ENCODE measurements around the gene TCF4. TPM values are rescaled to one million over a fixed set of nuclear protein-coding genes. Genes with fewer than 3 reads are reported as not detected.

Gene TCF4
- polyA plus RNA-seq, 1 donor (not counting 4 experiments of a cell fraction or from before 2014, with no cell fraction given), result 9.7 TPM

- no peak for DNase-seq (ENCODE audit: low read depth, low spot score)
- H3K4me2 ChIP-seq (ENCODE audit: control insufficient read depth, extremely low read depth, insufficient read depth, low read depth, low read length), result no peak overlapping the region
- FAIRE-seq, result no peak
- peaks cover 16% of the 10 kb centered on the region for H3K4me1 ChIP-seq (ENCODE audit: control insufficient read depth, extremely low read depth, insufficient read depth, low read length)
- H3K9ac ChIP-seq (ENCODE audit: control insufficient read depth, extremely low read depth, insufficient read depth, low read length), result no peak overlapping the region
- H3K36me3 ChIP-seq (ENCODE audit: control insufficient read depth in 2 of 2, extremely low read depth in 1 of 2, insufficient read depth in 2 of 2, low read length in 2 of 2), result no peaks in the 10 kb centered on the region
- H3K4me3 ChIP-seq (ENCODE audit: control insufficient read depth in 2 of 3, extremely low read depth in 1 of 3, insufficient read depth in 2 of 3, low read depth in 1 of 3, low read length in 3 of 3), result no peak overlapping the region
- no peaks in the 10 kb centered on the region for H3K27me3 ChIP-seq (ENCODE audit: control insufficient read depth, extremely low read depth, insufficient read depth, low read length)
- no peaks in the 10 kb centered on the region for H3K79me2 ChIP-seq (ENCODE audit: control insufficient read depth, insufficient read depth, low read length)
- TF ChIP-seq EZH2 (IDR thresholded peaks at IDR 0.05; ENCODE audit: low read length) (no peak), CTCF (optimal IDR thresholded peaks at IDR 0.05 in 1 of 3, IDR thresholded peaks at IDR 0.05 in 1 of 3, conservative IDR thresholded peaks at IDR 0.05 in 1 of 3; ENCODE audit: extremely low read depth in 1 of 3, insufficient read depth in 2 of 3, low read length in 3 of 3) (no peak)
- no peaks in the 10 kb centered on the region for H4K20me1 ChIP-seq (ENCODE audit: control insufficient read depth, extremely low read depth, insufficient read depth, low read length)
- dilution Hi-C loops (cut with MboI; ENCODE audit: extremely low pct_ligation_motif_present, low sequenced_read_pairs), result no loop called here
- no peak overlapping the region for H2AFZ ChIP-seq (ENCODE audit: control insufficient read depth, low read length)
- no peaks in the 10 kb centered on the region for H3K9me3 ChIP-seq (ENCODE audit: control insufficient read depth, low read depth, low read length)
- H3K9me1 ChIP-seq (ENCODE audit: control insufficient read depth, extremely low read depth, insufficient read depth, low read length), result no peaks in the 10 kb centered on the region
- H3K27ac ChIP-seq (ENCODE audit: control insufficient read depth, insufficient read depth, low read length), result no peak overlapping the region
Observed at GRCh38 chr18:55455938-55456337, 132.1 kb downstream of the TCF4 start.

- dilution Hi-C loops (cut with MboI; ENCODE audit: extremely low pct_ligation_motif_present, low sequenced_read_pairs), result no loop called here
- DNase-seq (ENCODE audit: low read depth, low spot score), result no peak
- no peaks in the 10 kb centered on the region for H3K79me2 ChIP-seq (ENCODE audit: control insufficient read depth, insufficient read depth, low read length)
- H3K9ac ChIP-seq (ENCODE audit: control insufficient read depth, extremely low read depth, insufficient read depth, low read length), result no peak overlapping the region
- FAIRE-seq, result no peak
- H3K4me2 ChIP-seq (ENCODE audit: control insufficient read depth, extremely low read depth, insufficient read depth, low read depth, low read length), result no peak overlapping the region
- H3K27ac ChIP-seq (ENCODE audit: control insufficient read depth, insufficient read depth, low read length), result no peak overlapping the region
- no peaks in the 10 kb centered on the region for H3K9me1 ChIP-seq (ENCODE audit: control insufficient read depth, extremely low read depth, insufficient read depth, low read length)
- H3K4me1 ChIP-seq (ENCODE audit: control insufficient read depth, extremely low read depth, insufficient read depth, low read length), result peaks cover 16% of the 10 kb centered on the region
- no peaks in the 10 kb centered on the region for H4K20me1 ChIP-seq (ENCODE audit: control insufficient read depth, extremely low read depth, insufficient read depth, low read length)
- H3K4me3 ChIP-seq (ENCODE audit: control insufficient read depth in 2 of 3, extremely low read depth in 1 of 3, insufficient read depth in 2 of 3, low read depth in 1 of 3, low read length in 3 of 3), result no peak overlapping the region
- H3K36me3 ChIP-seq (ENCODE audit: control insufficient read depth in 2 of 2, extremely low read depth in 1 of 2, insufficient read depth in 2 of 2, low read length in 2 of 2), result no peaks in the 10 kb centered on the region
- no peak overlapping the region for H2AFZ ChIP-seq (ENCODE audit: control insufficient read depth, low read length)
- TF ChIP-seq CTCF (optimal IDR thresholded peaks at IDR 0.05 in 1 of 3, IDR thresholded peaks at IDR 0.05 in 1 of 3, conservative IDR thresholded peaks at IDR 0.05 in 1 of 3; ENCODE audit: extremely low read depth in 1 of 3, insufficient read depth in 2 of 3, low read length in 3 of 3) (no peak), EZH2 (IDR thresholded peaks at IDR 0.05; ENCODE audit: low read length) (no peak)
- no peaks in the 10 kb centered on the region for H3K9me3 ChIP-seq (ENCODE audit: control insufficient read depth, low read depth, low read length)
- no peaks in the 10 kb centered on the region for H3K27me3 ChIP-seq (ENCODE audit: control insufficient read depth, extremely low read depth, insufficient read depth, low read length)
Observed at GRCh38 chr18:55453186-55453585, 134.8 kb downstream of the TCF4 start.

All from keratinocyte (primary cell).